Endothelial cell of umbilical vein (primary cell): ENCODE results near the gene MACO1.

ENCODE experiments used
- EZH2 ChIP-seq: IDR thresholded peaks from 2 replicates; pipeline ENCODE4 v1.6.1; 2012; ENCODE audit warnings: borderline replicate concordance, low read depth, mild to moderate bottlenecking, moderate library complexity, low read length, inconsistent platforms; ENCODE audit not compliant: severe bottlenecking
- FOS ChIP-seq: IDR thresholded peaks from 2 replicates; pipeline ENCODE4 v1.6.1; 2011; ENCODE audit warnings: mild to moderate bottlenecking, low read length, moderate library complexity, borderline replicate concordance; ENCODE audit not compliant: insufficient read depth
- GATA2 ChIP-seq: IDR thresholded peaks from 2 replicates; pipeline ENCODE4 v1.7.0; 2011; ENCODE audit warnings: low read depth, mild to moderate bottlenecking, moderate library complexity, mixed read lengths, low read length; ENCODE audit not compliant: insufficient read length, insufficient read depth
- JUN ChIP-seq: IDR thresholded peaks from 2 replicates; pipeline ENCODE4 v1.6.1; 2011; ENCODE audit warnings: borderline replicate concordance, low read depth; ENCODE audit not compliant: insufficient read length, insufficient read depth
- MYC ChIP-seq: IDR thresholded peaks from one replicate; pipeline ENCODE4 v1.6.1; 2011; ENCODE audit warnings: mild to moderate bottlenecking, low read depth, low read length
- POLR2A ChIP-seq: IDR thresholded peaks from 2 replicates; pipeline ENCODE4 v1.6.1; 2012; ENCODE audit warnings: low read depth, mild to moderate bottlenecking, control low read depth, low read length
- POLR2AphosphoS5 ChIP-seq: IDR thresholded peaks from 2 replicates; pipeline ENCODE4 v1.6.1; 2012; ENCODE audit warnings: low read depth, mild to moderate bottlenecking, control low read depth, low read length, moderate library complexity; ENCODE audit not compliant: insufficient read depth
- TF ChIP-seq, protein P1 (sequence below), 2 donors: IDR thresholded peaks; 1 replicate in 1 of 2; 2 replicates in 1 of 2; pipeline ENCODE4 v1.5.1; 2011; ENCODE audit warnings: low read length in 2 of 2, mild to moderate bottlenecking in 2 of 2, moderate library complexity in 2 of 2, control low read depth in 1 of 2, inconsistent platforms in 1 of 2, low read depth in 1 of 2; ENCODE audit not compliant: insufficient read depth in 1 of 2; ENCODE audit errors: extremely low read depth in 1 of 2
- TF ChIP-seq, protein P2 (sequence below): IDR thresholded peaks from 2 replicates; pipeline ENCODE4 v1.6.1; 2011; ENCODE audit not compliant: insufficient read depth, insufficient read length

DNA sequence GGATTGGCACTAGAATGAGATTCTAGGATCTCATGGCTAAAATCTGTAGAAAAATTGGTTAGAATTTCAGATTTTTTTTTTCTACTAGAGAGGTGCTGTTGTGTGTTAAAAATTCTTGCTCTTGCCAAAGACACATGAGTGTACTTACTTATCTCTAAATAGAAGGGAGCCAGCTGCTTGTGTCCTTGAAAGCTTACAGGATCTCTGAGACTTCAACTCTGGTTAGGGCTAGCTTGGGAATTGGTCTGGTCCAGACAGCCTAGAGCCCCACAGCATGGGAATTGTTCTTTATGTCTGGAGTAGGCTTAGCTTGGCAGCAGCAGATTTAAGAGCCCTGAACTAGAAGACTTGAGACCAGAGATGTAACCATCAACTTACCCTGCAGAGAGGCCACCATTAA is 37.3 kb downstream of the MACO1 start:
- TF ChIP-seq, protein P1, sequence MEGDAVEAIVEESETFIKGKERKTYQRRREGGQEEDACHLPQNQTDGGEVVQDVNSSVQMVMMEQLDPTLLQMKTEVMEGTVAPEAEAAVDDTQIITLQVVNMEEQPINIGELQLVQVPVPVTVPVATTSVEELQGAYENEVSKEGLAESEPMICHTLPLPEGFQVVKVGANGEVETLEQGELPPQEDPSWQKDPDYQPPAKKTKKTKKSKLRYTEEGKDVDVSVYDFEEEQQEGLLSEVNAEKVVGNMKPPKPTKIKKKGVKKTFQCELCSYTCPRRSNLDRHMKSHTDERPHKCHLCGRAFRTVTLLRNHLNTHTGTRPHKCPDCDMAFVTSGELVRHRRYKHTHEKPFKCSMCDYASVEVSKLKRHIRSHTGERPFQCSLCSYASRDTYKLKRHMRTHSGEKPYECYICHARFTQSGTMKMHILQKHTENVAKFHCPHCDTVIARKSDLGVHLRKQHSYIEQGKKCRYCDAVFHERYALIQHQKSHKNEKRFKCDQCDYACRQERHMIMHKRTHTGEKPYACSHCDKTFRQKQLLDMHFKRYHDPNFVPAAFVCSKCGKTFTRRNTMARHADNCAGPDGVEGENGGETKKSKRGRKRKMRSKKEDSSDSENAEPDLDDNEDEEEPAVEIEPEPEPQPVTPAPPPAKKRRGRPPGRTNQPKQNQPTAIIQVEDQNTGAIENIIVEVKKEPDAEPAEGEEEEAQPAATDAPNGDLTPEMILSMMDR (IDR thresholded peaks at IDR 0.05; ENCODE audit: extremely low read depth in 1 of 2, insufficient read depth in 1 of 2, low read depth in 1 of 2, low read length in 2 of 2), result no peak
- no peak for TF ChIP-seq POLR2AphosphoS5
- TF ChIP-seq POLR2A, result no peak
- no peak for TF ChIP-seq GATA2
- no peak for TF ChIP-seq EZH2
- no peak for TF ChIP-seq MYC
- TF ChIP-seq FOS, result no peak
- TF ChIP-seq, protein P2, sequence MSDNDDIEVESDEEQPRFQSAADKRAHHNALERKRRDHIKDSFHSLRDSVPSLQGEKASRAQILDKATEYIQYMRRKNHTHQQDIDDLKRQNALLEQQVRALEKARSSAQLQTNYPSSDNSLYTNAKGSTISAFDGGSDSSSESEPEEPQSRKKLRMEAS, result no peak
- TF ChIP-seq JUN, result no peak
